Left renal cortex interstitium (tissue), 4 donors: Measurements from ENCODE around the gene PLPP6. TPM values are rescaled to one million over a fixed set of nuclear protein-coding genes. Genes with fewer than 3 reads are reported as not detected.

Source experiments
- DNase-seq, 4 donors: peaks; one replicate each; pipeline ENCODE4 v3.0.0-alpha.2; 2013; ENCODE audit warnings: low read depth in 4 of 4, low spot score in 2 of 4, missing footprints in 1 of 4
- polyA plus RNA-seq, 4 donors: library from polyadenylated mRNA; unstranded; fragments of 120-200 nt; gene quantifications; one replicate each; pipeline ENCODE4 v1.2.1, GENCODE V29; 2013; ENCODE audit not compliant: insufficient read length in 4 of 4

The PLPP6 gene
- polyA plus RNA-seq, 4 donors = 14.7 to 17.9 (median 16.6) TPM

DNA sequence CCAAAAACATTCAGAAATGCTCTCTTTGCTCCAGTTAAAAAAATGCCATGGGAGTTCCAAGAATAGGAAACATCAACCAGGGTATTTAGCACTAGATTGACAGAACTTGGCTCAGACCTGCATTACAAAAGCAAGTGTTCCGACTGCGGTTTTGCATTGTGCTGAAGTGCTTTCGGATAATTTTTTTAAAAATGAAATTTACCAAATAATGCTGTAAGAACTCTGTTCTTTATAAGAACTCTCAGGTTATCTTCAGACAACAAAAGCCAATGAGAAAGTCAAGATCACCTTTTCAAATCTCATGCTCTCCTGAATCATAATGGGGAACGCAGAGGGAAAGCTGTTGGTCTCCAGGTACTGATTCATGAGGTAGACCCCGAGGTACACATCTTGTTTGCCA, 483 bp upstream of the PLPP6 start:
- no peak for DNase-seq

- no peak for DNase-seq
These were observed 1.1 kb downstream of the PLPP6 start for GRCh38 chr9:4662989-4663792.

- no peak for DNase-seq
These were observed 1.9 kb downstream of the PLPP6 start for GRCh38 chr9:4663956-4664355.

DNA sequence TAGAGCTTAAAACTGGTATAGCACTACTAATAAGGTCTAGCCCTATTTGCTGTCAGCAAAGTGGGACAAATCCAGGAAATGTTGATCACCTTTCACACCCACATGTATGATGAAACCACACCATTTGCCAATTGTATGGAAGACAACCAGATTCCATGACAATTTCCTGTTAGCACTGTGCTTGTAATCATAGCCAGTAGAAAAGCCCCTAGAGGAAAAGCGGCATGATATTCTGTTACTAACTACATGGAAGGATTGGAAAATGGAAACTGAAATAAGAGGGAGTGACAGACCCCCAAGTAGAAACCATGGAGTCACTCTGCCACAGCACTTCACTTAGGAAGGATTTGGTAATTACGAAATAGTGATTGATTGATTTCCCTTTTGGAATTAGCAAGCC, 3.3 kb downstream of the PLPP6 start:
- DNase-seq = no peak

DNA sequence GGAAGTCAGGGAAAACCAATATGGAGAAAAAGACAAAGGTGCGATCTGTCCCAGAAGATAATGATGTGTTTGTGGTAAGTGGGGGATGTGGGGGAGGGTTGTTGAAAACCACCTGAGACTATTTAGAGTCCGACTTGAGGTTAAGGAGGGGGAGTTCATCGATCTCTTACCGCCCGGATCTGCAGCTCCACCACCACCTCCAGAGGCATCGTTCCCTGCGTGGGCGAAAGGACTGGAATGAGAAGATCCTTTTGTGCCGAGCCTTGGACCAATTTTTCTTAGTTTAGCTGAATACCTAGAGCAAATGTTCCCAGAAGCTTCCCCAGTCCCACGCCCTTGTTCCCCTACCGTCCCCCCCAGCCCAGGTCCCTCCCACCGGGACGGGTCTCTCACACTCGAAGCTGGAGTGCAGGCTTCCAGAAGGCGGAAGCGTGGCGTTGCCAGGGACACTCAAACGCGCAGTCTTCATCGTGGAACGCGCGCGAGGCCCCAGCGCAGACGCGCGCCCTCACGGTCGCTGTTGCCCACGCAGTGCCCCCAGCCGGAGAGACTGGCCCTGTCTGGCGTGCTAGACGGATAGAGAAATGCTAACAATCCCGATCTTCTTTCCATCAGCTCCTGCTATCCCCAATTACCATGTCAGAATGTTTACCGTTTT, 4.1 kb downstream of the PLPP6 start, which contains the start of gene SPATA6L:
Gene SPATA6L (minus strand): TSS at position 439 of the 658 bp plus-strand sequence. CDS start 230 bp downstream, at position 209.
- DNase-seq = no peak

DNA sequence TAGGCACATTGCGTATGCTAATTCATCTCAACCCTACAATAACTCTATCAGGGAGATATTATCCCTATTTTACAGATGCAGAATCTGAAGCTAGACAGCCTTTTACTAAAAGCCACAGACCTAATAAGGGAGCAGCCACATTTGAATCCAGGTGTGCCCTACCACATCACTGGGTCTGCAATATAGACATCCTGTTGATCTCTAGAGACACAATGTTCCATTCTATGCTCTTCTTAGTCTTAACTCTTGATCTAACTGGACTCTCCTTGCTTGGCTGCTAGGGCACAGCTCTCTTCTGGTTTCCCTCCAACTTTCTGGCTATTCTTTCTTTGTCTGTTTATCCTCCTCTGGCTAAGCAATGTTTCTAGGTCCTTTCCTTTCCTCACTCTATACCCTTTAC, 5.6 kb downstream of the PLPP6 start:
- no peak for DNase-seq

GRCh38 chr9:4668604-4669003, 6.5 kb downstream of the PLPP6 start:
- no peak for DNase-seq

- DNase-seq = no peak
These were observed 7.8 kb downstream of the PLPP6 start for GRCh38 chr9:4669890-4670289.

DNA sequence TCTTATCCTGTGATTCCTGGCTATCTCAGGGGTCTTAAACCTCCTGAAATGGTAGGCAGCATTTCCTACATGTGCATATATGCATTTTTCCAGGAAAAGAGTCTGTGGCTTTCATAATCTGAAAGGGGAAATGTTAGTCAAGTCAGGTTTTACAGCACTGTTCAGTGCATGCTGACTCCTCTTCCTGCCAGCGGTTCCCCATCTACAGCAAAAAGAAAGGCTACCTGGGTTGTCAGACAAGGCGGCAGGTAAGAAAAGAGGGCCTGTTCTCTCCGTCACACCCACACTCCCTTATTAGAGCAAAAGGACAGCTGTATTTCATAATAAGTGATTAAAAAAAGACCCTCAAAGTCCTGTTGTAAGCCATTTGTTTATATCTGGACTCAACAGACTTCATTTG, 8.5 kb downstream of the PLPP6 start:
- DNase-seq = no peak

DNA sequence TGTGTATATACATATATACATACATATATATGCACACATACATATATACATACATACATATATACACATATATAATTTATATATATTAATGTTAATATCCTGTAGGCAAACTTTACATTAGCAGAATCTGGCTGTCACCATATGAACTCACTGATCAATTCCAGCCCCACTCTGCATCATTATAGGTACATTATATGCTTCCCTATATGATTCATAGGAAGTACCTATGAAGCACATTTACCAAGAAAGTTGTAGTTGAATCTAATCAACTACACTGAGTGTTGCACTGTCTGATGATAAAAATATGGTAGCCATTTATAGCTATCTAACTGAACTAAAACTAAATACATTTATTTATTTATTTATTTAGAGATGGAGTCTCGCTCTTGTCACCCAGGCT, 9.6 kb downstream of the PLPP6 start:
- DNase-seq = no peak

GRCh38 chr9:4674783-4675182, 12.7 kb downstream of the PLPP6 start:
- no peak for DNase-seq

GRCh38 chr9:4677392-4677791, 15.3 kb downstream of the PLPP6 start:
- DNase-seq = no peak

DNA sequence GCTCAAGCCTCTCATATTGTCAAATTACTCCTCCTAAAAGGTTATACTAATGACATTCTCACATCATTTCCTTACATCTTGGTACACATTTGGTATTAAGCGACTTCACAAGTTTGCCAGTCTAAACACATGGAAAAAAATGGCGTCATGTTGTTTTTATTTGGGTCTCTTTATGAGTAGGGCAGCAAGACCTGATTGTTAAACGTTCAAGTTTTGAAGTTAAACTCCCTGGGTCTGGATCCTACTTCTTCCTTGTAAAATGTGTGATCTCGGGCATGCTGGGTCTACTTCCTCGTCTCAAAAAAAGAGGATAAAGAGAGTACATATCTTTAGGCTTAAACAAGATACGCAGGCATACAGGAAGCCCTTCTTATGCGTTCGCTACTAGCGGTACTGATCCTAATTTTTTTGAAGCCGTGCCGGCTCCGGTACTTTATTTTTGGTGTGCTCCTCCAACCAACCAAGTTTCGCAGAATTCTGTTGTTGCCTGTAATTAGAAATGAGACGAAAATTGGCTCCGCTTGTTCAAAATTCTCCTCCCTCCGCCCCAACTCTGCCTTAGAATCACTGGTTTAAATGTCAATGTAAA, 16.7 kb downstream of the PLPP6 start:
- no peak for DNase-seq

- peak in 3 of 4 donors; percentile 91 to 96 (median 92) for DNase-seq
These were observed 17.4 kb downstream of the PLPP6 start, which contains the start of gene CDC37L1 for GRCh38 chr9:4679268-4680172. Gene CDC37L1 (plus strand): TSS chr9:4679569. CDS start chr9:4679768, 199 bp downstream.

DNA sequence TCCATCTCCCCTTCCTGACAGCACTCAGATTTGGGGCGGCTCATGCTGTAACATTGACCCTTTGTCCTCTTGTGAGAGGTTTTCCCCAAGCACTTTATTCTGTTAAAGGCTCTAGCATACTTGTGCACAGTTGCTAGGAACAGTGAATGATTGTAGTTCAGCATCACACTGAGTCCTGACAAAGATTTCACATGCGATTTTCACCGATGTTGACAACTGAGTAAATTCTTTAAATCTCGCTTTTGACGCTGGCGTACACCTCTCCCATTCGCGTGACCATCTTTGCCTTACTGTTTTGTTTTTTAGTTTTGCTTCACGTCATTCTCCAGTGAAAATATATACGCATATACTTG, 18.1 kb downstream of the PLPP6 start:
- no peak for DNase-seq

GRCh38 chr9:4680750-4681149, 18.7 kb downstream of the PLPP6 start:
- no peak for DNase-seq

GRCh38 chr9:4684820-4685219, 22.7 kb downstream of the PLPP6 start:
- no peak for DNase-seq

GRCh38 chr9:4686112-4686511, 24.0 kb downstream of the PLPP6 start:
- no peak for DNase-seq

GRCh38 chr9:4686584-4686983, 24.5 kb downstream of the PLPP6 start:
- no peak for DNase-seq

- no peak for DNase-seq
These were observed 26.9 kb downstream of the PLPP6 start for GRCh38 chr9:4689021-4689420.

DNA sequence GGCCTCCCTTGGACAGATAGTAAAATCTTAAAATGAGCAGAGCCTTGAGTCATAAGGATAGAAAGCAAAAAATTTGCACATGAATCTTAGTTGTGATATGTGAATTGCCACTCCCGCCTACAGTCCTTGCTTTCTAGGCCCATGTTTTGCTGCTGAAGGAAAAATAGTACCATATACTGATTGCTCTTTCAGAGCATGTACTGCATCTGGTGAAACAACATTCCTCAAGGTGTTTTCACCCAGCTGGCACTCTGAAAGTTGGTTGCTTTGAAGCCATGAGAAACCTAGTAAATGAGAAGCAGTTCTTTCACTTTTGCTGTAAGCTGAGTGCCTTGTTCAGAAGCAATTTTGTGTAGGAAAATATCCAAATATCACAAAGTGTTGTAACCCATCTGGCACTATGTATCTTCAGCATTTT, 27.6 kb downstream of the PLPP6 start:
- DNase-seq = no peak
